Measurements from ENCODE around the gene SLC25A21.

Gene SLC25A21

DNA sequence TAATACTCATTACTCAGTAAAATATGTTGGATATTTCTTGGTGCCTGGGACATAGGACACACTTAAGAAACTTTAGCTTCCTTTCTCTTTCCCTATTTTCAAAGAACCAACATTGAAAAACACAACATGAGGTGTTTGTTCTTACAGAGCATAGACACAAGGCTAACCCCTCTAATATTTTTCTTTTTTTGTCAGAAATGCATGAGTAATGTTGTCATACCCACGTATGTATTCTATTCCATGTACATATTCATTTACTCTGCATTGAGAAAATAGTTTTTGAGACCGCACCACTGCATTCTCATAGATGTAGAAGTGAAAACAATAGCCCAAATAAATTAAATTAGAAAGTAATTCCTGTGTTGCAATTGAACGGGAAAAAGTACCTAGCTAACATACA, 497.7 kb downstream of the SLC25A21 start:
- ATAC-seq: no peak
- TF ChIP-seq SNAI2 (CRISPR knock-in tag; IDR thresholded peaks at IDR 0.05) (no peak), BACH2 (CRISPR knock-in tag; IDR thresholded peaks at IDR 0.05; ENCODE audit: borderline replicate concordance) (no peak), CSDC2 (CRISPR knock-in tag; IDR thresholded peaks at IDR 0.05) (no peak), ESRRG (CRISPR knock-in tag; IDR thresholded peaks at IDR 0.05) (no peak), ISL1 (CRISPR knock-in tag; IDR thresholded peaks at IDR 0.05) (no peak), ARNTL (CRISPR knock-in tag; IDR thresholded peaks at IDR 0.05; ENCODE audit: borderline replicate concordance, low read depth) (no peak), ZNF70 (CRISPR knock-in tag; IDR thresholded peaks at IDR 0.05) (no peak)
- TF ChIP-seq, protein P1, sequence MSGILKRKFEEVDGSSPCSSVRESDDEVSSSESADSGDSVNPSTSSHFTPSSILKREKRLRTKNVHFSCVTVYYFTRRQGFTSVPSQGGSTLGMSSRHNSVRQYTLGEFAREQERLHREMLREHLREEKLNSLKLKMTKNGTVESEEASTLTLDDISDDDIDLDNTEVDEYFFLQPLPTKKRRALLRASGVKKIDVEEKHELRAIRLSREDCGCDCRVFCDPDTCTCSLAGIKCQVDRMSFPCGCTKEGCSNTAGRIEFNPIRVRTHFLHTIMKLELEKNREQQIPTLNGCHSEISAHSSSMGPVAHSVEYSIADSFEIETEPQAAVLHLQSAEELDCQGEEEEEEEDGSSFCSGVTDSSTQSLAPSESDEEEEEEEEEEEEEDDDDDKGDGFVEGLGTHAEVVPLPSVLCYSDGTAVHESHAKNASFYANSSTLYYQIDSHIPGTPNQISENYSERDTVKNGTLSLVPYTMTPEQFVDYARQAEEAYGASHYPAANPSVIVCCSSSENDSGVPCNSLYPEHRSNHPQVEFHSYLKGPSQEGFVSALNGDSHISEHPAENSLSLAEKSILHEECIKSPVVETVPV (CRISPR knock-in tag; IDR thresholded peaks at IDR 0.05): no peak

DNA sequence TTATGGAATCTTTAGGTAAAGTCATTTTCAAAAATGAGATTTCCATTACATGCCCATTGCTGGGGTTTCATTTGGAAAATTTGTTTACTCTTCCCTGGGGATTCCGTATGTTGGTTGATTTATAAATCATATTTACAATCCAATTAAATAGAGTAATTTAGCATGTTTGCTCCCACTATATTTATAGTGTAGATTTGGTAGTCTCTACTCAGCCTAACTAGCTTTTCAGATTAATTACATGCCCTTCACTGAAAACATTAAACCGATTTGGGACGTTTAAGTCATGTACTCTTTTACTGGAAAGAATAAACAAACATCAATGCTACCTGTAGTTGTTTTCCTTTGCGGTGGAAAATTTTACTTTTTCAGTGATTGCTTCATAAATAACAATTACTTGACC, 500.3 kb downstream of the SLC25A21 start:
- no peak for ATAC-seq
- TF ChIP-seq OSR1 (CRISPR knock-in tag; IDR thresholded peaks at IDR 0.05) (no peak), ZNF70 (CRISPR knock-in tag; IDR thresholded peaks at IDR 0.05) (no peak), PPARA (CRISPR knock-in tag; IDR thresholded peaks at IDR 0.05; ENCODE audit: borderline replicate concordance) (no peak), ZNF8 (CRISPR knock-in tag; IDR thresholded peaks at IDR 0.05) (no peak), CSDC2 (CRISPR knock-in tag; IDR thresholded peaks at IDR 0.05) (no peak), ZNF565 (CRISPR knock-in tag; conservative IDR thresholded peaks at IDR 0.05; ENCODE audit: low read depth) (no peak), ISL1 (CRISPR knock-in tag; IDR thresholded peaks at IDR 0.05) (no peak), RARB (CRISPR knock-in tag; IDR thresholded peaks at IDR 0.05) (no peak), TOX (CRISPR knock-in tag; IDR thresholded peaks at IDR 0.05; ENCODE audit: borderline replicate concordance) (no peak)
- TF ChIP-seq, protein P2, sequence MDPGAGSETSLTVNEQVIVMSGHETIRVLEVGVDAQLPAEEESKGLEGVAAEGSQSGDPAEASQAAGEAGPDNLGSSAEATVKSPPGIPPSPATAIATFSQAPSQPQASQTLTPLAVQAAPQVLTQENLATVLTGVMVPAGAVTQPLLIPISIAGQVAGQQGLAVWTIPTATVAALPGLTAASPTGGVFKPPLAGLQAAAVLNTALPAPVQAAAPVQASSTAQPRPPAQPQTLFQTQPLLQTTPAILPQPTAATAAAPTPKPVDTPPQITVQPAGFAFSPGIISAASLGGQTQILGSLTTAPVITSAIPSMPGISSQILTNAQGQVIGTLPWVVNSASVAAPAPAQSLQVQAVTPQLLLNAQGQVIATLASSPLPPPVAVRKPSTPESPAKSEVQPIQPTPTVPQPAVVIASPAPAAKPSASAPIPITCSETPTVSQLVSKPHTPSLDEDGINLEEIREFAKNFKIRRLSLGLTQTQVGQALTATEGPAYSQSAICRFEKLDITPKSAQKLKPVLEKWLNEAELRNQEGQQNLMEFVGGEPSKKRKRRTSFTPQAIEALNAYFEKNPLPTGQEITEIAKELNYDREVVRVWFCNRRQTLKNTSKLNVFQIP (CRISPR knock-in tag; IDR thresholded peaks at IDR 0.05; ENCODE audit: borderline replicate concordance, low read depth): no peak
- TF ChIP-seq, protein P3, sequence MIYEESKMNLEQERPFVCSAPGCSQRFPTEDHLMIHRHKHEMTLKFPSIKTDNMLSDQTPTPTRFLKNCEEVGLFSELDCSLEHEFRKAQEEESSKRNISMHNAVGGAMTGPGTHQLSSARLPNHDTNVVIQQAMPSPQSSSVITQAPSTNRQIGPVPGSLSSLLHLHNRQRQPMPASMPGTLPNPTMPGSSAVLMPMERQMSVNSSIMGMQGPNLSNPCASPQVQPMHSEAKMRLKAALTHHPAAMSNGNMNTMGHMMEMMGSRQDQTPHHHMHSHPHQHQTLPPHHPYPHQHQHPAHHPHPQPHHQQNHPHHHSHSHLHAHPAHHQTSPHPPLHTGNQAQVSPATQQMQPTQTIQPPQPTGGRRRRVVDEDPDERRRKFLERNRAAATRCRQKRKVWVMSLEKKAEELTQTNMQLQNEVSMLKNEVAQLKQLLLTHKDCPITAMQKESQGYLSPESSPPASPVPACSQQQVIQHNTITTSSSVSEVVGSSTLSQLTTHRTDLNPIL (CRISPR knock-in tag; IDR thresholded peaks at IDR 0.05; ENCODE audit: low read depth): no peak

DNA sequence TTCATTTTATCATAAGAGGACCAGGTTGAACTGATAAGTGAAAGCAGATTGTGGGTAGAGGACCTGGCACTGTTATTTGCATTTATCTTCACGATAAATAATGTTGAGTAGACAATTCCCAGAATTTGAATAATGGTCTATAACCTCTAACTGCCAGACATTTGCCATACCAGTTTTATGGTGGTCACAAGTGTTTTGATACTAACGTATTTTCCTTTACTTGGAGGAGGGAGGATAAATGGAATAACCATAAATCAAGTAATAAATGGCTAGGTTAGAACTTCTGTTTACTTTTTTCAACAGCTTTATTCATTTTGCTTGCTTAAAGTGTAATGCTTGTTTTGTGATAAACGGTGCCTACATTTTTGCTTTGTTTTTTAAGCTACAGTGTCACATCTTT, 501.3 kb downstream of the SLC25A21 start:
- TF ChIP-seq ZNF70 (CRISPR knock-in tag; IDR thresholded peaks at IDR 0.05) (no peak), TOX (CRISPR knock-in tag; IDR thresholded peaks at IDR 0.05; ENCODE audit: borderline replicate concordance) (no peak), BACH2 (CRISPR knock-in tag; IDR thresholded peaks at IDR 0.05; ENCODE audit: borderline replicate concordance) (no peak), ZC3H10 (CRISPR knock-in tag; IDR thresholded peaks at IDR 0.05) (no peak), TCF4 (CRISPR knock-in tag; IDR thresholded peaks at IDR 0.05; ENCODE audit: borderline replicate concordance) (no peak), ARNTL (CRISPR knock-in tag; IDR thresholded peaks at IDR 0.05; ENCODE audit: borderline replicate concordance, low read depth) (no peak), ZFP30 (CRISPR knock-in tag; IDR thresholded peaks at IDR 0.05) (no peak), PPARA (CRISPR knock-in tag; IDR thresholded peaks at IDR 0.05; ENCODE audit: borderline replicate concordance) (no peak), RARB (CRISPR knock-in tag; IDR thresholded peaks at IDR 0.05) (no peak), ESRRG (CRISPR knock-in tag; IDR thresholded peaks at IDR 0.05) (no peak), ZFP3 (CRISPR knock-in tag; IDR thresholded peaks at IDR 0.05) (no peak), ZNF565 (CRISPR knock-in tag; conservative IDR thresholded peaks at IDR 0.05; ENCODE audit: low read depth) (no peak), SNAI2 (CRISPR knock-in tag; IDR thresholded peaks at IDR 0.05) (no peak), ISL1 (CRISPR knock-in tag; IDR thresholded peaks at IDR 0.05) (no peak), ZNF8 (CRISPR knock-in tag; IDR thresholded peaks at IDR 0.05) (no peak), OSR1 (CRISPR knock-in tag; IDR thresholded peaks at IDR 0.05) (no peak)
- TF ChIP-seq, protein P3 (CRISPR knock-in tag; IDR thresholded peaks at IDR 0.05; ENCODE audit: low read depth): no peak
- TF ChIP-seq, protein P2 (CRISPR knock-in tag; IDR thresholded peaks at IDR 0.05; ENCODE audit: borderline replicate concordance, low read depth): no peak
- TF ChIP-seq, protein P4, sequence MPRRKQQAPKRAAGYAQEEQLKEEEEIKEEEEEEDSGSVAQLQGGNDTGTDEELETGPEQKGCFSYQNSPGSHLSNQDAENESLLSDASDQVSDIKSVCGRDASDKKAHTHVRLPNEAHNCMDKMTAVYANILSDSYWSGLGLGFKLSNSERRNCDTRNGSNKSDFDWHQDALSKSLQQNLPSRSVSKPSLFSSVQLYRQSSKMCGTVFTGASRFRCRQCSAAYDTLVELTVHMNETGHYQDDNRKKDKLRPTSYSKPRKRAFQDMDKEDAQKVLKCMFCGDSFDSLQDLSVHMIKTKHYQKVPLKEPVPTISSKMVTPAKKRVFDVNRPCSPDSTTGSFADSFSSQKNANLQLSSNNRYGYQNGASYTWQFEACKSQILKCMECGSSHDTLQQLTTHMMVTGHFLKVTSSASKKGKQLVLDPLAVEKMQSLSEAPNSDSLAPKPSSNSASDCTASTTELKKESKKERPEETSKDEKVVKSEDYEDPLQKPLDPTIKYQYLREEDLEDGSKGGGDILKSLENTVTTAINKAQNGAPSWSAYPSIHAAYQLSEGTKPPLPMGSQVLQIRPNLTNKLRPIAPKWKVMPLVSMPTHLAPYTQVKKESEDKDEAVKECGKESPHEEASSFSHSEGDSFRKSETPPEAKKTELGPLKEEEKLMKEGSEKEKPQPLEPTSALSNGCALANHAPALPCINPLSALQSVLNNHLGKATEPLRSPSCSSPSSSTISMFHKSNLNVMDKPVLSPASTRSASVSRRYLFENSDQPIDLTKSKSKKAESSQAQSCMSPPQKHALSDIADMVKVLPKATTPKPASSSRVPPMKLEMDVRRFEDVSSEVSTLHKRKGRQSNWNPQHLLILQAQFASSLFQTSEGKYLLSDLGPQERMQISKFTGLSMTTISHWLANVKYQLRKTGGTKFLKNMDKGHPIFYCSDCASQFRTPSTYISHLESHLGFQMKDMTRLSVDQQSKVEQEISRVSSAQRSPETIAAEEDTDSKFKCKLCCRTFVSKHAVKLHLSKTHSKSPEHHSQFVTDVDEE (CRISPR knock-in tag; IDR thresholded peaks at IDR 0.05): no peak
- TF ChIP-seq, protein P5, sequence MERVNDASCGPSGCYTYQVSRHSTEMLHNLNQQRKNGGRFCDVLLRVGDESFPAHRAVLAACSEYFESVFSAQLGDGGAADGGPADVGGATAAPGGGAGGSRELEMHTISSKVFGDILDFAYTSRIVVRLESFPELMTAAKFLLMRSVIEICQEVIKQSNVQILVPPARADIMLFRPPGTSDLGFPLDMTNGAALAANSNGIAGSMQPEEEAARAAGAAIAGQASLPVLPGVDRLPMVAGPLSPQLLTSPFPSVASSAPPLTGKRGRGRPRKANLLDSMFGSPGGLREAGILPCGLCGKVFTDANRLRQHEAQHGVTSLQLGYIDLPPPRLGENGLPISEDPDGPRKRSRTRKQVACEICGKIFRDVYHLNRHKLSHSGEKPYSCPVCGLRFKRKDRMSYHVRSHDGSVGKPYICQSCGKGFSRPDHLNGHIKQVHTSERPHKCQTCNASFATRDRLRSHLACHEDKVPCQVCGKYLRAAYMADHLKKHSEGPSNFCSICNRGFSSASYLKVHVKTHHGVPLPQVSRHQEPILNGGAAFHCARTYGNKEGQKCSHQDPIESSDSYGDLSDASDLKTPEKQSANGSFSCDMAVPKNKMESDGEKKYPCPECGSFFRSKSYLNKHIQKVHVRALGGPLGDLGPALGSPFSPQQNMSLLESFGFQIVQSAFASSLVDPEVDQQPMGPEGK (CRISPR knock-in tag; IDR thresholded peaks at IDR 0.05; ENCODE audit: borderline replicate concordance): no peak

More for the DNA sequence above, 501.3 kb downstream of the SLC25A21 start:
- ATAC-seq: no peak
